Ectodermal cell (in vitro differentiated cells): Measurements from ENCODE around the gene NRP2.
A peak's percentile ranks its signal among the peaks of the same experiment; 100 is the strongest.

ENCODE experiments used
- H3K27ac ChIP-seq: 2 replicates; pipeline ENCODE4 v1.7.0; 2013; ENCODE audit warnings: mild to moderate bottlenecking, low read depth, low read length; ENCODE audit not compliant: insufficient read depth, poor library complexity, severe bottlenecking
- H3K27me3 ChIP-seq: 2 replicates; pipeline ENCODE4 v1.7.0; 2013; ENCODE audit warnings: mild to moderate bottlenecking, low read length; ENCODE audit not compliant: insufficient read depth, control insufficient read depth, poor library complexity, severe bottlenecking
- H3K36me3 ChIP-seq: one replicate; pipeline ENCODE4 v1.7.0; 2013; ENCODE audit warnings: low read length; ENCODE audit not compliant: control insufficient read depth, insufficient read depth
- H3K4me1 ChIP-seq: one replicate; pipeline ENCODE4 v1.7.0; 2013; ENCODE audit warnings: low read length; ENCODE audit not compliant: control insufficient read depth, insufficient read depth
- H3K4me3 ChIP-seq: 2 replicates; pipeline ENCODE4 v1.7.0; 2013; ENCODE audit warnings: low read depth, low read length, control low read depth; ENCODE audit not compliant: insufficient read depth
- H3K9me3 ChIP-seq: 2 replicates; pipeline ENCODE4 v1.7.0; 2013; ENCODE audit warnings: mild to moderate bottlenecking, low read length, moderate library complexity; ENCODE audit not compliant: control insufficient read depth
- WGBS, 2 experiments: methylation state at CpG; one replicate each; pipeline ENCODE4 v1.1.7; 2013; ENCODE audit warnings: missing lambda C conversion rate in 2 of 2; 5-methylcytosine and 5-hydroxymethylcytosine counted together

Gene NRP2

DNA sequence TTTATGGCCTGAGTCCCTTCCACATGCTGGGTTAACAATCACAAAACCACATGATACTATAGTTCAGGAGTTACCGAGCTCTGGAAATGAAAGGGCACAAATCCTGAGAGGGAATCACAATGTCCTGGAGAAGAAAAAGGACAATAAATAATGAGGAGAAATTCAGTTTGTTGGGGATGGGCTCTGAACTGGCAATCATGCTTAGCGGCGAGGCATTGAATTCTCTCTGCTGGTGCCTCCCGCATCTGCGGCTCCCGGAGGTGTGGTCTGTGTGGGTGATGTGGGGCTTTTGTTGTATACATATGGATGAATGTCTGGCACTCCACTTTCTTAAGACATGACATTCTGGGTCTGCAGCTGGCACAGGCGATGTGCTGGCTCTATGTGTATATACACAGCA, 46.1 kb downstream of the NRP2 start:
- Histone ChIP-seq H3K27me3 (peaks cover 6% of the 10 kb centered on the region), H3K36me3 (peaks cover 49% of the 10 kb centered on the region), H3K9me3 (no peaks in the 10 kb centered on the region), H3K4me3 (no peak overlapping the region), H3K27ac (no peak overlapping the region), H3K4me1 (peaks cover 45% of the 10 kb centered on the region)
- 72 to 81% methylated on average over 7 of the region's 7 CpGs for WGBS, 2 experiments

DNA sequence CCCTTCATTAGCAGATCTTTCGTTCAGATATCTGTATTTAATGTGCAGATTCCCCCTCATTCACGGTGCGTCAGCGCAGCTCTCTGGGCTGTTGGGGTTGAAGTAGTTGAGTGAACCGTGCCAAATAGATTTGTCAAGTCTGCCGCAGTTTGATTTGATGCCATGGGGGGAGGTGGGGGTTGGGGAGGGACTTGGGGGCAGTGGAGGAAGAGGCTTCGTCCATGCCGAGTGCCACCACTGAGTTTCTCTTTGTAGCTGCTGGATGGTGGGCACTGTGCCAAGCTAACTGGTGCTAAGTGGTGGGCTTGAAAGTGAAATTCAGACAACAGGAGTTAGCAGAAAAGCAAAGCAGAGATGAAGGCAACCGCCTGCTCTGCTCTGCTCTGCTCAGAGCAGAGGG, 47.9 kb downstream of the NRP2 start:
- WGBS, 2 experiments = 90 to 92% methylated on average over 9 of the region's 9 CpGs
- Histone ChIP-seq H3K4me3 (no peak overlapping the region), H3K27ac (no peak overlapping the region), H3K9me3 (no peaks in the 10 kb centered on the region), H3K4me1 (peaks cover 56% of the 10 kb centered on the region), H3K27me3 (peaks cover 6% of the 10 kb centered on the region), H3K36me3 (peaks cover 38% of the 10 kb centered on the region)

DNA sequence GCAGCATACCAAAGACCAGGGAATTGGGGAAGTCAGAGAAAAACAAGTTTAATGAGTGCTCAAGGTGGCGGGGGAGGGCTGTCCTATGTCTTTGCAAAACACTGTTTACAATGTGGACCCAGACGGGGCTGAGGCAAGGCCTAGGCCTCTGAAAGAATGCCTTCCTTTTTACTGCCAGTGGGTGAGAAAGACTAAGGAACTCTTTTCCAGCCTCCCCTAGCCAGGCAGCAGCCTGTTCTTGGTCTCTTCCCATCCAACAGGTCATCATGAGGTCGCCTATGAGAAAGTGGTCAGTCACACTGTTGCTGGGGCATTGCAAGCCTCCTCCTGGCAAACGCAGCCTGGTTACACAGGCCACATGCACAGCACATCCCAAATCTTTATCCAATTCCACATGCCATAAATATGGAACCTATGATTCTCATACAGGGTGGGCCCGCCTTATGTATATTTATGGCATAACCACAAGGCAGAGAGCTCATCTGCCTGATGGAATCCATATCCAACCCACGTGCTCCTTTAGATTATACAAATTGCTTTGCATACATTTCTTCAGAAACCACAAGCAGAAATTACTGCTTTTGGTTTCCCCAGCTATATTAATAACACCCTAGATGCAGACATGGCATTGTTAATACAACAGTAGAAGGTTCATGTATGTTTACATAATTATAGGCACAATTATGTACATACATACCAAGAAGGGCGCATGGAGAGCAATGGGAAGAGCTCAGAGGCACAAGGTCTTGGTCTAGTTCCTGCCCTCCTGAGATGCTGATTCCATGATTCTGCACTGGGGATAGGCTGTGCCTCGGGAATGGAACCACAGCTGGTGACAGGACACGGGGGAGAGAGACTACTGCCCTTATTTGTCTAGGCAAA, 48.6 kb downstream of the NRP2 start:
- 80 to 84% methylated on average over 9 of the region's 9 CpGs for WGBS, 2 experiments
- Histone ChIP-seq H3K4me1 (peaks cover 56% of the 10 kb centered on the region), H3K27ac (no peak overlapping the region), H3K36me3 (peaks cover 38% of the 10 kb centered on the region), H3K27me3 (peaks cover 6% of the 10 kb centered on the region), H3K9me3 (no peaks in the 10 kb centered on the region), H3K4me3 (no peak overlapping the region)

DNA sequence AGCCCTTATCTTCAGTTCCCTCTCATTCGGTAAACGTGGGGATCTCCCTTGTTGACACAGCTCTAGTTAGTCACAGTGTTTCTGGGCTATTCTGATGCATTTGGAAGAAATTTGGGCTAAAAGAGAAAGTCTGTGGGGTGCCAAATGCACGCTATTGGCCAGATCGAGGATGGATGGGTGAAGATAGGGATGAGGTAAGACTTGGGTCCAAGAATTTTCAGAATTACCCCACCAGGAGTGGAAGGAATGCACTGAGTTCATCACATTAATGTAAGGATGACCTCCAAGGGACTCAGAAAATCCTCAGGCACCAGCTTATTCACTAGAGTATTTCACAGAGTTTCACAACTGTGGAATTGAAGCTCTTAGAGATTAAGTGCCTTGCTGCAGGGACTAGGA, 49.3 kb downstream of the NRP2 start:
- no peak overlapping the region for H3K27ac ChIP-seq
- WGBS, 2 experiments = 81 to 85% methylated on average over 4 of the region's 4 CpGs

DNA sequence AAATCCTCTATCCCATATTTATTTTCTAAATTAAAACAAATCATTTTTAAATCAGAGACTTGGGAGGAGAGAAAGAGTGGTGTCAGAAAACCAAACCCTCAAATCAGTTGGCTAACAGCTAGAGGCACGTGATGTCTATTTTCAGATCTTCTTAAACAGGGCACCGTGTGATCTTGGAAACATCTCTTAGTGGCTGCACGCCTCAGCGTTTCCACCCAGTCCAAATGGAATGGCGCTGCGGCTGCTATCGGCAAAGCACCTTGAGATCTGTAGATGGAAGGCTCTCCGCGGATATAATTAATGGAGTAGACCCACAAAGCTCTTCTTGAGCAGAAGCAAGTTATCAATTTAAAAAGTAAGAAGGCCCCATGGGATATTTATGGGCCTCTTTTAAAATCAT, 50.0 kb downstream of the NRP2 start:
- H3K4me1 ChIP-seq = peaks cover 44% of the 10 kb centered on the region
- no peaks in the 10 kb centered on the region for H3K9me3 ChIP-seq
- H3K27me3 ChIP-seq = peaks cover 6% of the 10 kb centered on the region
- H3K4me3 ChIP-seq = no peak overlapping the region
- H3K27ac ChIP-seq = no peak overlapping the region
- 95 to 96% methylated on average over 9 of the region's 9 CpGs for WGBS, 2 experiments
- H3K36me3 ChIP-seq = peaks cover 33% of the 10 kb centered on the region

More for the DNA sequence above, 49.3 kb downstream of the NRP2 start:
- Histone ChIP-seq H3K36me3 (peaks cover 32% of the 10 kb centered on the region), H3K9me3 (no peaks in the 10 kb centered on the region), H3K4me1 (peaks cover 51% of the 10 kb centered on the region), H3K27me3 (peaks cover 6% of the 10 kb centered on the region), H3K4me3 (no peak overlapping the region)

DNA sequence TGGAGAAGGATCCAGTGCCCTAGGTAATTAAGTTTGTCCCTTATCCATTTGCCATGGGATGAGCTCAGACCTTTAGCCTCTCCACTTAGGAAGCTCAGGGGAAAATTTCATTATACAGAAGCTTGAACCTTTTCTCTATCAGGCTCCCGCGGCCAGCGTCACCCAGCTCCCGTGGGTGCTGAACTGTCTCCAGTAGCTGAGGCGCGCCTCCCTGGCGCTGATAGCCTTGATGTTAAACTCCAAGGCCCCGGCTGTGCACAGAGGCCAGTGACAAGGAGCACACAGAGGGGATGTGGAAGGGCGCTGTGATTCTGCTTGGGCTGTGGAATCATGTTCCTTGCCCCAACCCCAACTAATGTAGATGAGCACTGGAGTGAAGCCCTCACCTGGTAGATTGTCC, 50.8 kb downstream of the NRP2 start:
- H3K27me3 ChIP-seq = peaks cover 6% of the 10 kb centered on the region
- peaks cover 41% of the 10 kb centered on the region for H3K4me1 ChIP-seq
- H3K27ac ChIP-seq = no peak overlapping the region
- H3K4me3 ChIP-seq = no peak overlapping the region
- H3K36me3 ChIP-seq = peaks cover 27% of the 10 kb centered on the region
- 93 to 95% methylated on average over 9 of the region's 9 CpGs for WGBS, 2 experiments
- no peaks in the 10 kb centered on the region for H3K9me3 ChIP-seq

DNA sequence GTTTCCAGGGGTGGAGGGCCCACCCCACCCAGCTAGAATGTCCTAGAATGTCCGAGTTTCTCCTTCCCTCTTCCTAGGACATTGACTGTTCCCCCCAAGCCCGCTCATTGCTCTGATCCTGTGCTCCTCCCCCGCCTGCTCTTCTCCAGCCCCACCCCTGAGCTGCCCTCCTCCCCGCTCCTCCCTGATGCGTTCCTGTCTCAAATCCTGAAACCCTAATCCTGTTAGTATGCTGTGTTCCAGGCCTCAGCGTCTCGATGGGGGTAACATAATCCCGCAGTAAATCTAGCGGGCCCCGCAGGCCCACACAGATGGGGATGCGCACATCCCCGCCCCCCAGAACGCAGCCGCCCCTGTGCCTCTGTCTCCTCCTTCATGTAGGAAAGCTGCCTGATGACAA, 51.3 kb downstream of the NRP2 start:
- H3K4me3 ChIP-seq = no peak overlapping the region
- no peak overlapping the region for H3K27ac ChIP-seq
- H3K36me3 ChIP-seq = peaks cover 27% of the 10 kb centered on the region
- WGBS, 2 experiments = 31 to 38% methylated on average over 14 of the region's 14 CpGs
- peaks cover 6% of the 10 kb centered on the region for H3K27me3 ChIP-seq
- H3K9me3 ChIP-seq = no peaks in the 10 kb centered on the region
- peaks cover 35% of the 10 kb centered on the region for H3K4me1 ChIP-seq

DNA sequence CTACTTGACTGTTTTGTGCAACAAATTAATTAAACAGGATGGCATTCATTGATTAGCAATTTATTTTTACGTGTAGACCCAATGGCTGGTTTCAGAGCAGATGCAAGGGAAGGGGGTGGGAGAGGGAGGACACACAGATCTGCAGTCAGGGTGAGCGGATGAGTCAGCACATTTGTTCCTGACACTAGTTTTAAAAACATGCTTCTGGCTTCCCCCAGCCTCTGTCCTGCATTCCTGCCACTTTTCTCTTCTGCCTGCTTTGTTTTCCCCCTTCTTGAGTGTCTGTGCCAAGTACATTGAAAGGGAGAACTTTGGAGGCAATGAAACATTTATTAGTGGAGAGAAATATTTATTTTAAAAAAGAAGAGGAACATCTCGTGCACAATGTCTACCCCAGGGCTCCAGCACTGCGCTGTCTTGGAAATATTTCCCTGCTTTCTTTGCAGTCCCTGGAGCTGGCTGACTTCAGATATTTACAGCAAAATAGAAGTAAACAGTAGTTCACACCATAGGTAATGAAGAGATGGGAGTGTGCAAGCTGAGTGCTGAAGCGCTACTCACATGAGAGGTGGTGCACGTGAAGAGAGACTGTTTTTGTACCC, 52.2 kb downstream of the NRP2 start:
- Histone ChIP-seq H3K27me3 (peaks cover 6% of the 10 kb centered on the region), H3K27ac (peak overlapping the region; percentile 13), H3K4me1 (peaks cover 31% of the 10 kb centered on the region), H3K9me3 (no peaks in the 10 kb centered on the region), H3K36me3 (peaks cover 27% of the 10 kb centered on the region), H3K4me3 (no peak overlapping the region)
- 84 to 87% methylated on average over 6 of the region's 6 CpGs for WGBS, 2 experiments

DNA sequence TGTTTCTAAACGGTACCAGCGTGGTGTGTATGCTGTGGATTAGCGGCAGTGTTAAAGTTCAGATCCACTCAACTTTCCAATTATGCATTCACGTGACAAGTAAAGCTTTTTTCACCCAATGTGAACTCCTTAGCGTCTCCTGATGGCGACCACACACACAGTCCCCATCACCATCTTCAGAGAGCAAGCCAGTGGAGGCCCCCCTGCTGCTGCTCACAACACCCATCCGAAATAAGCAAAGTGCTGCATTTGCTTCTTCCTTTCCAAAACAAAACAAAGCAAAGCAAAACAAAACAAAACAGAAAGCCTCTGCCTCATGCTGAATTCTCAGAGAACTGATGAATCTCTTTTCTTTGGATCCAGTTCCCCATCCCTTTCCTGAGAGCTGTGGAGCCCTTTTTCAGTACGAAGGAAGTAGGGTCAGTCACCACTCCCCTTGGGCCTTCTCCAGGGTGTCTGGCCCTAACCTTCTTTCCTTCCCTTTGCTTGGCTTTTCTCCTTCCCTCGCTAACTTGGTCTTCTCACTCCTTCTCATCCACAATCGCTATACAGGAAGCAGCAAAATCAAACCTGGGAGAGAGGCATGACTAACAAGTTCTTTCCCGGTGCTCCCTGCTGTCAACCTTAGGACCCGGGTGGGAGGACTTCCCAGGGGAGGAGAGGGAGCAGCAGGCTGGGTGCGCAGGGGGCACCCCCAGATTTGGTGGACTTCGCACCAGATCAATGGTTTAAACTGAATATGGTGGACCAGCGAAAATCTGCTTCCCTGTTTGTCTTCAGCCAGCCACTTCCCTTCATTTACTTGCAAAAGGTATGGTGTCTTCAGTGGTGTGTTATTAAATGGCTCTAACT, 56.0 kb downstream of the NRP2 start:
- no peaks in the 10 kb centered on the region for H3K9me3 ChIP-seq
- H3K36me3 ChIP-seq = peaks cover 58% of the 10 kb centered on the region

DNA sequence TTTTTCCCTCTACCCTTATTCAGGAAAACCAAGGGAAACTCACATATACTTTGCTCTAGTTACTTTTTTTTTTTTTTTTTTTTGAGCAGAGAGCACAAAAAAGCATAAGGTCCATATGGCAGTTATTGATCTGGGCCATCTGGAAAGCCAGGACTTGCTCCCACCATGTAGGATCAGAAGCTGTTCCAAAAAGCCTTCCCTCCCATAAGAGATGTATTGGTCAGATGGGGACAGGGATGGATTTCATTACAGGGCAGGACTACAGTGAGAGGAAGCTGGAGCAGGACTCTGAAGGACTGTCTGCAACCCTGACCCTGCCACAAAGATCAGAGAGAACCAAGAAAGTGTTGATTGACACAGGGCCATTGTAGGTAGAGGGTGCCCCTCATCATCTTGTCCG, 57.3 kb downstream of the NRP2 start:
- H3K4me3 ChIP-seq = no peak overlapping the region
- no peaks in the 10 kb centered on the region for H3K27me3 ChIP-seq
- 92 to 98% methylated on average over 1 of the region's 1 CpG for WGBS, 2 experiments
- H3K36me3 ChIP-seq = peaks cover 65% of the 10 kb centered on the region
- H3K4me1 ChIP-seq = peaks cover 7% of the 10 kb centered on the region
- H3K27ac ChIP-seq = no peak overlapping the region
- H3K9me3 ChIP-seq = no peaks in the 10 kb centered on the region

More for the DNA sequence above, 56.0 kb downstream of the NRP2 start:
- Histone ChIP-seq H3K4me3 (no peak overlapping the region), H3K4me1 (peaks cover 15% of the 10 kb centered on the region), H3K27ac (no peak overlapping the region), H3K27me3 (no peaks in the 10 kb centered on the region)
- 88 to 89% methylated on average over 15 of the region's 15 CpGs for WGBS, 2 experiments
